SK-N-SH (cell line): ENCODE results near the gene GALNT17. TPM values are rescaled to one million over a fixed set of nuclear protein-coding genes. Genes with fewer than 3 reads are reported as not detected.

Experiments used
- CTCF ChIA-PET: fragments of 300-600, 350-600 bp; formaldehyde crosslinking; extraction: SDS; loops from one replicate; lab custom pipeline; 2021; lab: Yijun Ruan, JAX
- POLR2A ChIA-PET: fragments of 350-600 bp; sonication (Branson Sonifier 250); formaldehyde crosslinking; extraction: SDS; loops from one replicate; lab custom pipeline; 2020; ENCODE audit warnings: antibody characterized with exemption, inconsistent platforms; lab: Yijun Ruan, JAX
- DNase-seq: peaks from one replicate; pipeline ENCODE4 v3.0.0; 2012
- H2AFZ ChIP-seq: fragments of 200-600 bp; sonication (generic); 2 replicates; pipeline ENCODE4 v1.8.1; 2016; ENCODE audit warnings: antibody characterized with exemption, mild to moderate bottlenecking, low read depth
- H3F3A ChIP-seq: fragments of 200-600 bp; sonication (generic); replicated peaks from 2 replicates; pipeline ENCODE3; 2016; ENCODE audit warnings: antibody characterized with exemption, mild to moderate bottlenecking; ENCODE audit not compliant: insufficient read depth
- H3K27ac ChIP-seq, 2 experiments: fragments of 200-500 bp in 1 of 2; fragments of 200-600 bp in 1 of 2; sonication (Bioruptor generic) in 1 of 2; sonication (generic), shearing (Covaris generic) in 1 of 2; 2 replicates each; pipeline versions ENCODE4 v1.5.1 to v1.6.1; 2014 to 2016; ENCODE audit warnings: low read depth in 2 of 2, inconsistent platforms in 1 of 2, low read length in 1 of 2, mild to moderate bottlenecking in 1 of 2, mixed read lengths in 1 of 2
- H3K27me3 ChIP-seq: fragments of 200-600 bp; sonication (generic), shearing (Covaris generic); 2 replicates; pipeline ENCODE4 v1.6.1; 2016; ENCODE audit warnings: mixed run types; ENCODE audit not compliant: insufficient read depth
- H3K36me3 ChIP-seq, 2 experiments: fragments of 200-500 bp in 1 of 2; fragments of 200-600 bp in 1 of 2; sonication (Bioruptor generic) in 1 of 2; sonication (generic) in 1 of 2; replicated peaks in 1 of 2; 2 replicates each; pipeline versions ENCODE3 to v1.5.1; 2014 to 2016; ENCODE audit warnings: low read length in 1 of 2, mild to moderate bottlenecking in 1 of 2; ENCODE audit not compliant: insufficient read depth in 2 of 2, control insufficient read depth in 1 of 2
- H3K4me1 ChIP-seq, 2 experiments: fragments of 200-500 bp in 1 of 2; fragments of 200-600 bp in 1 of 2; sonication (Bioruptor generic) in 1 of 2; sonication (generic), shearing (Covaris generic) in 1 of 2; 2 replicates each; pipeline versions ENCODE4 v1.5.1 to v1.6.1; 2014 to 2016; ENCODE audit warnings: low read depth in 1 of 2, low read length in 1 of 2, mixed run types in 1 of 2; ENCODE audit not compliant: insufficient read depth in 2 of 2, control insufficient read depth in 1 of 2
- H3K4me2 ChIP-seq: fragments of 200-600 bp; sonication (generic), shearing (Covaris generic); 2 replicates; pipeline ENCODE4 v1.6.1; 2017; ENCODE audit warnings: mixed run types
- H3K4me3 ChIP-seq, 2 experiments: fragments of 200-500 bp in 1 of 2; fragments of 200-600 bp in 1 of 2; sonication (Bioruptor generic) in 1 of 2; sonication (generic), shearing (Covaris generic) in 1 of 2; 2 replicates each; pipeline versions ENCODE4 v1.5.1 to v1.8.1; 2014 to 2016; ENCODE audit warnings: low read depth in 2 of 2, inconsistent platforms in 1 of 2, low read length in 1 of 2, mild to moderate bottlenecking in 1 of 2, mixed read lengths in 1 of 2, moderate library complexity in 1 of 2
- H3K79me2 ChIP-seq: fragments of 200-600 bp; sonication (generic); 2 replicates; pipeline ENCODE4 v1.8.1; 2017; ENCODE audit warnings: mild to moderate bottlenecking; ENCODE audit not compliant: insufficient read depth
- H3K9ac ChIP-seq: fragments of 200-600 bp; sonication (generic); 2 replicates; pipeline ENCODE4 v1.6.1; 2017; ENCODE audit warnings: mixed run types
- H3K9me2 ChIP-seq: fragments of 200-600 bp; sonication (generic); 2 replicates; pipeline ENCODE4 v1.6.1; 2017; ENCODE audit warnings: mixed run types
- H3K9me3 ChIP-seq: fragments of 200-600 bp; sonication (generic); 2 replicates; pipeline ENCODE4 v1.6.1; 2017; ENCODE audit warnings: mixed run types, mild to moderate bottlenecking, moderate library complexity
- H4K20me1 ChIP-seq: fragments of 200-600 bp; sonication (generic); 2 replicates; pipeline ENCODE4 v1.6.1; 2017; ENCODE audit warnings: mild to moderate bottlenecking, mixed run types; ENCODE audit not compliant: insufficient read depth
- ELF1 ChIP-seq: IDR thresholded peaks from 2 replicates; pipeline ENCODE4 v1.4.0; 2012
- FOSL2 ChIP-seq: IDR thresholded peaks from 2 replicates; pipeline ENCODE4 v1.4.0; 2012; ENCODE audit warnings: low read depth, mild to moderate bottlenecking, moderate library complexity, borderline replicate concordance
- FOXJ3 ChIP-seq: sonication (generic); formaldehyde crosslinking; IDR thresholded peaks from 2 replicates; pipeline ENCODE4 v1.5.1; 2020; ENCODE audit warnings: mild to moderate bottlenecking, missing genetic modification reagents
- JUND ChIP-seq: IDR thresholded peaks from 2 replicates; pipeline ENCODE4 v1.4.0; 2012
- MEF2A ChIP-seq: IDR thresholded peaks from 2 replicates; pipeline ENCODE4 v1.4.0; 2012; ENCODE audit warnings: low read depth, borderline replicate concordance
- MXI1 ChIP-seq: IDR thresholded peaks from 2 replicates; pipeline ENCODE4 v1.6.1; 2012; ENCODE audit warnings: mild to moderate bottlenecking, low read depth, low read length, improper control_type of control experiment
- NRF1 ChIP-seq: IDR thresholded peaks from 2 replicates; pipeline ENCODE4 v1.6.1; 2012; ENCODE audit warnings: low read depth, mild to moderate bottlenecking, low read length
- RCOR1 ChIP-seq: fragments of 150-350 bp; IDR thresholded peaks from 2 replicates; pipeline ENCODE4 v1.6.1; 2017; ENCODE audit warnings: antibody characterized with exemption, low read length
- RFX5 ChIP-seq: IDR thresholded peaks from 2 replicates; pipeline ENCODE4 v1.6.1; 2012; ENCODE audit warnings: mild to moderate bottlenecking, improper control_type of control experiment, low read length
- RXRA ChIP-seq: IDR thresholded peaks from 2 replicates; pipeline ENCODE4 v1.4.0; 2012; ENCODE audit warnings: low read depth, mild to moderate bottlenecking, borderline replicate concordance
- SIN3A ChIP-seq: IDR thresholded peaks from 2 replicates; pipeline ENCODE4 v1.6.1; 2012; ENCODE audit warnings: low read depth, mild to moderate bottlenecking, low read length, moderate library complexity, borderline replicate concordance
- TCF12 ChIP-seq: IDR thresholded peaks from 2 replicates; pipeline ENCODE4 v1.4.0; 2012
- YY1 ChIP-seq: IDR thresholded peaks from 2 replicates; pipeline ENCODE4 v1.4.0; 2012; ENCODE audit warnings: low read depth, mild to moderate bottlenecking
- ZBTB33 ChIP-seq: IDR thresholded peaks from 2 replicates; pipeline ENCODE4 v1.4.0; 2012; ENCODE audit warnings: low read depth, borderline replicate concordance
- WGBS: methylation state at CpG from one replicate; pipeline ENCODE4 v1.1.6; 2017; ENCODE audit warnings: low lambda C conversion rate; 5-methylcytosine and 5-hydroxymethylcytosine counted together
- polyA plus RNA-seq, 3 experiments: library from polyadenylated mRNA; depleted of rRNA; stranded (reverse); fragments of >200 nt; gene quantifications; 2 replicates each; pipeline ENCODE4 v1.2.3, GENCODE V29; 2012
- TF ChIP-seq, protein P1 (sequence below): IDR thresholded peaks from 2 replicates; pipeline ENCODE4 v1.4.0; 2012; ENCODE audit warnings: low read depth
- TF ChIP-seq, protein P2 (sequence below): IDR thresholded peaks from 2 replicates; pipeline ENCODE4 v1.4.0; 2012; ENCODE audit warnings: low read depth, borderline replicate concordance
- TF ChIP-seq, protein P3 (sequence below): IDR thresholded peaks from 2 replicates; pipeline ENCODE4 v1.6.1; 2012; ENCODE audit warnings: mild to moderate bottlenecking, low read depth, low read length, moderate library complexity

The GALNT17 gene
- polyA plus RNA-seq, 1 of the 3 experiments (the other 2 are of a cell fraction), result not detected

- TF ChIP-seq TCF12, result no peak
- no peak for TF ChIP-seq FOSL2
- TF ChIP-seq ELF1, result no peak
- TF ChIP-seq, protein P1, sequence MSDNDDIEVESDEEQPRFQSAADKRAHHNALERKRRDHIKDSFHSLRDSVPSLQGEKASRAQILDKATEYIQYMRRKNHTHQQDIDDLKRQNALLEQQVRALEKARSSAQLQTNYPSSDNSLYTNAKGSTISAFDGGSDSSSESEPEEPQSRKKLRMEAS, result no peak
- TF ChIP-seq ZBTB33, result no peak
- TF ChIP-seq JUND, result no peak
- TF ChIP-seq, protein P2, sequence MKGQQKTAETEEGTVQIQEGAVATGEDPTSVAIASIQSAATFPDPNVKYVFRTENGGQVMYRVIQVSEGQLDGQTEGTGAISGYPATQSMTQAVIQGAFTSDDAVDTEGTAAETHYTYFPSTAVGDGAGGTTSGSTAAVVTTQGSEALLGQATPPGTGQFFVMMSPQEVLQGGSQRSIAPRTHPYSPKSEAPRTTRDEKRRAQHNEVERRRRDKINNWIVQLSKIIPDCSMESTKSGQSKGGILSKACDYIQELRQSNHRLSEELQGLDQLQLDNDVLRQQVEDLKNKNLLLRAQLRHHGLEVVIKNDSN, result no peak
- TF ChIP-seq MXI1, result no peak
- TF ChIP-seq SIN3A, result no peak
- TF ChIP-seq MEF2A, result no peak
- no peak for TF ChIP-seq YY1
- no peak for TF ChIP-seq RFX5
- TF ChIP-seq FOXJ3 (CRISPR knock-in tag), result no peak
- no peak for TF ChIP-seq RXRA
- TF ChIP-seq RCOR1, result no peak
- TF ChIP-seq NRF1, result no peak
- TF ChIP-seq, protein P3, sequence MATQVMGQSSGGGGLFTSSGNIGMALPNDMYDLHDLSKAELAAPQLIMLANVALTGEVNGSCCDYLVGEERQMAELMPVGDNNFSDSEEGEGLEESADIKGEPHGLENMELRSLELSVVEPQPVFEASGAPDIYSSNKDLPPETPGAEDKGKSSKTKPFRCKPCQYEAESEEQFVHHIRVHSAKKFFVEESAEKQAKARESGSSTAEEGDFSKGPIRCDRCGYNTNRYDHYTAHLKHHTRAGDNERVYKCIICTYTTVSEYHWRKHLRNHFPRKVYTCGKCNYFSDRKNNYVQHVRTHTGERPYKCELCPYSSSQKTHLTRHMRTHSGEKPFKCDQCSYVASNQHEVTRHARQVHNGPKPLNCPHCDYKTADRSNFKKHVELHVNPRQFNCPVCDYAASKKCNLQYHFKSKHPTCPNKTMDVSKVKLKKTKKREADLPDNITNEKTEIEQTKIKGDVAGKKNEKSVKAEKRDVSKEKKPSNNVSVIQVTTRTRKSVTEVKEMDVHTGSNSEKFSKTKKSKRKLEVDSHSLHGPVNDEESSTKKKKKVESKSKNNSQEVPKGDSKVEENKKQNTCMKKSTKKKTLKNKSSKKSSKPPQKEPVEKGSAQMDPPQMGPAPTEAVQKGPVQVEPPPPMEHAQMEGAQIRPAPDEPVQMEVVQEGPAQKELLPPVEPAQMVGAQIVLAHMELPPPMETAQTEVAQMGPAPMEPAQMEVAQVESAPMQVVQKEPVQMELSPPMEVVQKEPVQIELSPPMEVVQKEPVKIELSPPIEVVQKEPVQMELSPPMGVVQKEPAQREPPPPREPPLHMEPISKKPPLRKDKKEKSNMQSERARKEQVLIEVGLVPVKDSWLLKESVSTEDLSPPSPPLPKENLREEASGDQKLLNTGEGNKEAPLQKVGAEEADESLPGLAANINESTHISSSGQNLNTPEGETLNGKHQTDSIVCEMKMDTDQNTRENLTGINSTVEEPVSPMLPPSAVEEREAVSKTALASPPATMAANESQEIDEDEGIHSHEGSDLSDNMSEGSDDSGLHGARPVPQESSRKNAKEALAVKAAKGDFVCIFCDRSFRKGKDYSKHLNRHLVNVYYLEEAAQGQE, result no peak
- Histone ChIP-seq H3K27ac (no peak overlapping the region), H3K9me2 (no peaks in the 10 kb centered on the region), H3K4me3 (no peak overlapping the region), H2AFZ (no peak overlapping the region), H3K79me2 (no peaks in the 10 kb centered on the region), H3K9ac (no peak overlapping the region), H3K36me3 (no peaks in the 10 kb centered on the region), H3K9me3 (no peaks in the 10 kb centered on the region), H4K20me1 (no peaks in the 10 kb centered on the region), H3K4me2 (no peak overlapping the region), H3K27me3 (no peaks in the 10 kb centered on the region), H3F3A (no peaks in the 10 kb centered on the region), H3K4me1 (no peaks in the 10 kb centered on the region)
- POLR2A ChIA-PET, result no interaction called here
- DNase-seq, result no peak
- WGBS, result 3% methylated on average over 4 of the region's 4 CpGs
- CTCF ChIA-PET, result interaction anchor here (1.2 kb wide), 1 partner anchor 19 kb away, joined by 3 read pairs; no protein-coding TSS in a partner anchor
Observed at GRCh38 chr7:71255537-71256178, 123.7 kb downstream of the GALNT17 start.
